Stimulated activated CD4-positive, alpha-beta T cell treated with anti-CD3 and anti-CD28 coated beads, Interleukin-4, amount 100 ng/mL, for 1 hour (primary cell): ENCODE results near the gene KAT7.
A peak's percentile ranks its signal among the peaks of the same experiment; 100 is the strongest.

Experiments used
- DNase-seq: peaks from one replicate; pipeline ENCODE4 v3.0.0-alpha.2; 2020

Gene KAT7

GRCh38 chr17:49760932-49761558 is 27.4 kb upstream of the KAT7 start:
- no peak for DNase-seq

GRCh38 chr17:49762151-49762941 is 26.1 kb upstream of the KAT7 start:
- no peak for DNase-seq

DNA sequence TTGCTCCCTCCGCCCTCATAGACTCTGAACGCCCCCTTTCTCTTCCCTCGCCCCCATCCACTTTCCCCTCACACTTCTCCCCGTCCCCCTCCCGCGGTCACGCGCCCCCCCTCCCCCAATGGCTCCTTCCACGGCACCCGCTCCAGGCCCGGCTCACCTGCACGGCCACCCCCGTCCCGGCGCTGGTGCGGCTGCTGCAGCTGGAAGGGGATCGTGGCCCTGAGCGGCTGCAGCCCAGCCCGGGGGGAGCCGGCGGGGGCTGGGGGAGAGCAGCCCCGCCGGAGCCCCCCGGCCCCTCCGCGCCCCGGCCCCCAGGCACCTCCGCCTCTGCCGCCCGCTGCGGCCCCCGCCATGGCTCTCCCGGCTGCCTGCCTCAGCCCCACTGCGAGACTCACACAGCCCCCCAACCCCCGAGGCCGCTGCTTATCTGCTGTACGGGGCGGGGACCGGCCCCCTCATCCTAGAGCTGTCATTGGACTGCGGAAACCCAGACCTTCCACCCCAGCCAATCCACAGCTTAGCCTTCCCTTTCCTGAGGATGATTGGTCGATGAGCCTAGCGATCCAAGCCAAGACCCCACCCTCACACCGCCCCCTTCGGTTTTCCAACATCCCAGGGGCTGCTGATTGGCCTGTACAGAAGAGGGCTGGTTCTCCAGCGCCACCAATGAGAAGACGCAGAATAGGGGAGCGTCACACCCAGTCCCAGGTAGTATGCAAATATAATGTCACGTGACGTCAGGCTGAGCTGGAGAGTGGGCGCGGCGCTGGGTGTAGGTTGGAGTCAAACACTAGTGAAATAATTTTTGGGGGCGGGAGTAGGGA is 24.5 kb upstream of the KAT7 start, which contains the start of gene FAM117A:
Gene FAM117A (minus strand): TSS at position 397 of the 824 bp plus-strand sequence. CDS start 44 bp downstream, at position 353.
- peak; percentile 90 for DNase-seq

- DNase-seq: no peak
Observed at GRCh38 chr17:49764559-49765180, 23.8 kb upstream of the KAT7 start.

DNA sequence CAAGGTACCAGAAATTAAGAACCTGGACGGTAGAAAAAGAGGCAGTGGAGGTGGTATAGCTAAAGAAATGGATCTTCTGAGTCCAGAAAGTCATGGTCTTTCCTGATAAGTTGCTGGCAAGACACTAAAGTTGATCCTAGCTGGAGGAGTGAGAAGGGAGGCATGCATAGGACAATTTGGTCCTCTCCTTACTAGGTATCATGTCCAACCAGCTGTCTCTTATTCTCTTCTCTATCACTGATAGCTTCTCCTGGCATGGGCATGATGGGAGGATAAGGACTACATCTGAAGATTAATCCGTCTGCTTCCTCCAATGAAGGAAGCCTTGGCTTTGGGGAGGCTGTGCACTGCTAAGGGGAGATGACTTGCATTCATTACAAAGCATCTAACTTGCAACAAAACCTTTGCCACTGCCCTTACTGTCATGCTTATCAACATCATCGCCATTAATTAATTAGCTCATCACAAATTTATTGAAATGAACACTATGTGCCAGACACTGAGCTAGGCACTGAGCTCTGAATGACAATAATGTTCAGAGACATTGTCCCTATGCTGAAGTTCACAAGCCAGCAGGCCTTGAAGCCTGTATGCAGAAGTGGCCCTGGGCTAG is 21.5 kb upstream of the KAT7 start:
- DNase-seq: no peak

DNA sequence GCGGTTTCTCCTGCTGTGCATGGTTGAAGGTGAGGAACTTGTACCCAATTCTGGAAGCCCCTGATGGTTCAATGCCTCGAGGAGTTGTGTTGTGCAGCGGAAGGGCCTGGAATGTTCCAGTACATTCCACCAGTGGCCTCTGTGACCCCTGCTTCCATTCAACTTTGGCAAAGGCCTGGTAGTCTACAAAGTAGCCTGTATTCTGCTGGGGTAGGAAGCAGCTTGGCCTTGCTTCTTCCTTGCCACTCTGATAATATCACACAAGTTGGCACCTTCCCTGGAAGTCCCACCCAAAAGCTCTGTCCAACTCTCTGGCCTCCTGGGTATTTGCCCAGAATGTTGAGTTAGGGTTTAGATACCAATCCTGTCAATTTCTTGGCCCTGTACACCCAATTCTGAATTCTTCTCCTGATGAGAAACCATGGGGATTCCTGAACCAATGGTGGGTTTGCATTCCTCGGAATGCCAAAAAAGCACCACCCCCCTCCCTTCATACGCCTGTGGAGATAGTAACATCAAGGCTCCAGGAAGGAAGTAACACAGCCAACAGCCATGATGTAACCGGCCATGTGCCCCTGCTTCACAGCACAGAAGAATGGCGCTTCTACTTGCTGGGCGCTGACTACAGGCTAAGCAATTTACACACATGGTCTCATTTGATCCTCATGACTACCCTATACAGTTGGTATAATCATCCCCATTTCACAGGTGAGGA is 12.8 kb upstream of the KAT7 start:
- no peak for DNase-seq

- DNase-seq: no peak
Observed at GRCh38 chr17:49776551-49777300, 11.8 kb upstream of the KAT7 start.

DNA sequence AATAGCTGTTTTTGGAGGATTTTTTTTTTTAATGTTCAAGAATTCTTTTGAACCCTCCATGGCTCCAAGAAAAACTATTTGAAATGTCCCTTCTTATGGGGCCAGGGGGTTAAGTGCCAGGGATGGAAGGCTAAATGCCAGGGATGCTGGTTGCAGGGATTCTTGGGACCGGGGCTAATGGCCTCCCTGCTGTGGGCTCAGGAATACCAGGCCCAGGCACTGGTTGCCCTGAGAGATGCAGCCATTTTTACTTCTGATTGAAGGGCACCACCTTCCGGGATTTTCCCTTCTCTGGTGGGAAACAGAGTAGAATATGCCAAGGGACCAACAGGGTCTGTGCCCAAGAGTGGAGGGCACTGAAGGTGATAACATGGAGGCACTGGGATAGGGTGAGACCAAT is 10.9 kb upstream of the KAT7 start:
- DNase-seq: no peak

DNA sequence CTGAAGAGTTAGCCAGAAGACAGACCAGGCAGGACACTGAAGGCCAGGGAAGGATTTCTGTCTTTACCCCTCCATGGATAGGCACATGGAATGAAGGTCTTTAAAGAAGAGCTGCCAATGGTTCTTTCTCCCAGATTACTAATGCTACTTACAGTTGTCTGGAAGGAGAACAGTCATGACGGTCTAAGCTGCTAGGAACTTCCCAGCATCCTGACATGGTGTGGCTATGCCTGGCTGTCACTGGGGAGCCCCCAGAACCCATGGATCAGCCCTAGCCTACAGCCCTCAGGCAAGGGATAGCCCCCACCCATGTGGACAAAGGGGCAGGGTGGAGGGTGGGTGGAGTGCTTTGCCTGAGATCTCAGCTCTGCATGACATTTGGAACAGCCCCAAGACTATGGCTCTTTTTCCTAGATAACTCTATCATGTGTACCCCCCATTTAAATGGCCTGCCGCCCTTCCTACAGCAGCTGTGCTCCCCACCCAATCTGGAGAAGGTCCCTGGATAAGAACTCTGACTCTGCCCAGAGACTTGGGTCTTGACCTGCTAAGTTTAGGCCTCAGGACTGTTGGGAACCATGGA is 9.2 kb upstream of the KAT7 start:
- DNase-seq: no peak

GRCh38 chr17:49779739-49780231 is 8.7 kb upstream of the KAT7 start:
- DNase-seq: no peak

GRCh38 chr17:49783071-49783715 is 5.3 kb upstream of the KAT7 start:
- DNase-seq: no peak

DNA sequence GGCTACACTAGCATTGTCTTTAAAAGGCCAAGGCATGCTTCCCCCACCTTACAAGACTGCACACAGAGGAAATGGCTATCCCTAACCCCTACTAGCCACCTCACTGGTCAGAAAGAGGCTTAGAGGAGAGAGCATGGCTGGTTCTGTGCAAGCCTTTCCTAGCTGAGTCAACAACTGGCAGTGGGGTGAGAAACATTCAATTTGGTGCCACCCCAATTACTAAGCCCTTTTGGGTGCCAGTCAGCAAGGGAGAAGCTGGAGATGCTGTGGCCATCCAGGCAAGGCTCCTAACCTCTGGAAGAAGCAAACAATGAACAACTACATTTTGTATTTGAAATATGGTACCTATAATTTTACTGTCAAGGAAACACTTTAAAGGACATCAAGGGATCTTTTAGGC is 4.7 kb upstream of the KAT7 start:
- no peak for DNase-seq

DNA sequence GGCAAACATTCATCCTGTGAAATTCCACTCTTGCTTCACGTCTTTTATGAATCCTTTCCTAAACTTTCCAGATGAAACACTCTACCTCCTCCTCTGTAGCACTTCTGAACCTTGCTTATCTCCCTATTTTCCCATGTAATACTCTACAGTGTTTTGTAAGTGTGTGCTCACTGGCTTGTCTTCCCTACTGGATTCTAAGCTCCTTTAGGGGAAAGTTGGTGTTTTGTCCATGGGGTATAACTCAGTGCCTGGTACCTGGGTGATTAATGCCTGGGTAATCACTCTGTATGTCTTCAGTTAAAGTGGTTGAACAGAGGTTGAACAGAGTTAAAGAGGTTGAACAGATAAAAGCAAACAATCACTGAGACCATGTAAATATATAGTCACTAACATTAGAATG is 3.8 kb upstream of the KAT7 start:
- no peak for DNase-seq

DNA sequence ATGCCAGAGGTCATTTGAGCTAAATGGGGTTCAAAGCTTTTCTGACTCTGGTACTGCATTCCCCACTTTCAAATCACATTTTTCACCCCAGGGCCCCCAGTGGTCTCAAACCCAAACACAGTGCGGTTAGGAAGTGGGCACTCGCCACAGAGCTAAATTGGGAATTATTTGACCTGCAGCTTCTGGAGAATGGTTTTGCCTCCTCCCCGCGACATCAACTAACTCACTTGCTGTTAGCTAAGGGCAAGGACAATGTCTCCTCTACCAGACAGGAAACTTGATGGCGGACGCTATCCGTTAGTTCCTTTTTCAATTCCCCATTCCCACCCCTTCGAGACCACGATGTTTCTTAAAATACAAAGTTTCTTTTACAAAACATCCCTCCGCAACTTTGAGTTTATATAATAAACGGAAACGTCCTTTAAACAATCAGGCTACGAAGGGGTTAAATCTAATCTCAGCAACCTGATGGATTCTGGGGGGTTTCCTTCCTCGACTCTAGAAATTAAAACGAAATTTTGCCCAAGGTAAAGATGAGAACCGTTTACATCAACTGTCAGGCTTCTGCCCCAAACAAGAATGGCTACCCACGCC is 500 bp upstream of the KAT7 start:
- no peak for DNase-seq

- no peak for DNase-seq
Observed at GRCh38 chr17:49789243-49789578, 730 bp downstream of the KAT7 start.

GRCh38 chr17:49793309-49793708 is 4.8 kb downstream of the KAT7 start:
- no peak for DNase-seq

- no peak for DNase-seq
Observed at GRCh38 chr17:49795372-49795771, 6.9 kb downstream of the KAT7 start.

- DNase-seq: no peak
Observed at GRCh38 chr17:49798182-49798581, 9.7 kb downstream of the KAT7 start.

DNA sequence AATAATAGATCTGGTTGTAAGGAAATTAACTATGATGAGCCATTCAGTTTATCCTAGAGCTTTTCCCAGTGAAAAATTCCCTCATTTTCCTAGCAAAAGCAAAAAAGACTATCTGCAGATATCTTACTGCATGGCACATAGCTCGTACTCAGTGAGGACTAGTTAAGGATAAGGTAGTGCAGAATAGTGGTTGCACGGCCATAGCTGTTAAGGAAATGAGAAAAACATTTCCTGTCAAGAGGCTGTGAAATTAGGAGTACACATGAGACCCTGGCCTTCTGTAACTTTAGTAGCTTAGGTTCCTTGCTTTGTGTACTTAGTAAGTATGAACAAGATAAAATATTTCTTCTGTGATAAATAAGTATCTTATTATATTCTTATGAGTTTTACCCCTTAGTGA is 10.3 kb downstream of the KAT7 start:
- no peak for DNase-seq

GRCh38 chr17:49809056-49809455 is 20.6 kb downstream of the KAT7 start:
- DNase-seq: no peak
